Fibroblast of lung (primary cell): ENCODE data around the gene GPR55. TPM values are rescaled to one million over a fixed set of nuclear protein-coding genes. Genes with fewer than 3 reads are reported as not detected.

Source experiments
- DNase-seq, 2 donors: peaks; one replicate each; pipeline versions ENCODE4 v3.0.0 to v3.0.0-alpha.2; 2010; ENCODE audit warnings: low read depth in 2 of 2
- H2AFZ ChIP-seq: 2 replicates; pipeline ENCODE4 v1.5.1; 2012; ENCODE audit warnings: low read length, control low read depth, inconsistent platforms
- H3K27ac ChIP-seq: 2 replicates; pipeline ENCODE4 v1.5.1; 2011; ENCODE audit warnings: low read length, control low read depth; ENCODE audit not compliant: insufficient read depth
- H3K27me3 ChIP-seq: 2 replicates; pipeline ENCODE4 v1.5.1; 2011; ENCODE audit warnings: mild to moderate bottlenecking, low read length; ENCODE audit not compliant: control insufficient read depth, insufficient read depth
- H3K36me3 ChIP-seq: 2 replicates; pipeline ENCODE4 v1.5.1; 2011; ENCODE audit warnings: low read length; ENCODE audit not compliant: control insufficient read depth, insufficient read depth
- H3K4me1 ChIP-seq: 2 replicates; pipeline ENCODE4 v1.5.1; 2011; ENCODE audit warnings: low read length; ENCODE audit not compliant: control insufficient read depth, insufficient read depth; ENCODE audit errors: extremely low read depth
- H3K4me2 ChIP-seq: 2 replicates; pipeline ENCODE4 v1.5.1; 2011; ENCODE audit warnings: low read length, control low read depth; ENCODE audit not compliant: insufficient read depth; ENCODE audit errors: extremely low read depth
- H3K4me3 ChIP-seq, 4 experiments: fragments of 200-600 bp in 1 of 4; sonication (generic) in 1 of 4; replicated peaks in 1 of 4; 2 replicates each; pipeline ENCODE4 v1.5.1; 2011 to 2016; ENCODE audit warnings: low read length in 4 of 4, low read depth in 3 of 4, mild to moderate bottlenecking in 3 of 4, control low read depth in 2 of 4, inconsistent platforms in 1 of 4, mixed read lengths in 1 of 4; ENCODE audit not compliant: insufficient read depth in 1 of 4; ENCODE audit errors: control extremely low read depth in 1 of 4
- H3K79me2 ChIP-seq: 2 replicates; pipeline ENCODE4 v1.5.1; 2012; ENCODE audit warnings: mild to moderate bottlenecking, low read length, inconsistent platforms; ENCODE audit not compliant: control insufficient read depth, insufficient read depth
- H3K9ac ChIP-seq: 2 replicates; pipeline ENCODE4 v1.5.1; 2011; ENCODE audit warnings: mild to moderate bottlenecking, low read length, control low read depth; ENCODE audit not compliant: insufficient read depth
- H3K9me3 ChIP-seq: 2 replicates; pipeline ENCODE4 v1.5.1; 2012; ENCODE audit warnings: low read depth, low read length; ENCODE audit not compliant: control insufficient read depth, insufficient read depth
- H4K20me1 ChIP-seq: 2 replicates; pipeline ENCODE4 v1.5.1; 2011; ENCODE audit warnings: low read length; ENCODE audit not compliant: control insufficient read depth, insufficient read depth; ENCODE audit errors: extremely low read depth
- CTCF ChIP-seq, 2 donors: IDR thresholded peaks in 1 of 2; conservative IDR thresholded peaks in 1 of 2; 1 replicate in 1 of 2; 2 replicates in 1 of 2; pipeline ENCODE4 v1.5.1; 2011 to 2012; ENCODE audit warnings: low read length in 2 of 2, control low read depth in 1 of 2, inconsistent platforms in 1 of 2, low read depth in 1 of 2, mild to moderate bottlenecking in 1 of 2
- EZH2 ChIP-seq: IDR thresholded peaks from 2 replicates; pipeline ENCODE4 v1.5.1; 2012; ENCODE audit warnings: low read length, control low read depth, mild to moderate bottlenecking; ENCODE audit errors: missing control alignments
- polyA plus RNA-seq, 2 donors: library from polyadenylated mRNA; depleted of rRNA in 1 of 2; stranded (reverse) in 1 of 2; unstranded in 1 of 2; fragments of >200 nt; gene quantifications; 2 replicates each; pipeline ENCODE4 v1.2.1, GENCODE V29; 2011 to 2012; ENCODE audit warnings: missing spikeins in 1 of 2
- total RNA-seq: library from RNA; depleted of rRNA; stranded (reverse); fragments of >200 nt; gene quantifications from 2 replicates; pipeline ENCODE4 v1.2.1, GENCODE V29; 2014

Gene GPR55
- total and polyA plus RNA-seq, 2 donors (not counting 1 experiment from before 2014, with no cell fraction given): not detected

GRCh38 chr2:230930149-230930780, 5.2 kb upstream of the GPR55 start:
- Histone ChIP-seq H3K9ac (no peak overlapping the region), H3K4me1 (peaks cover 2% of the 10 kb centered on the region), H4K20me1 (no peaks in the 10 kb centered on the region), H3K27ac (no peak overlapping the region), H3K4me3 (no peak overlapping the region), H3K4me2 (no peak overlapping the region), H3K36me3 (no peaks in the 10 kb centered on the region), H3K79me2 (no peaks in the 10 kb centered on the region), H3K27me3 (peaks cover under 1% of the 10 kb centered on the region), H2AFZ (no peak overlapping the region), H3K9me3 (no peaks in the 10 kb centered on the region)
- DNase-seq: no peak
- no peak for TF ChIP-seq EZH2
- no peak for TF ChIP-seq CTCF (conservative IDR thresholded peaks at IDR 0.05 in 1 of 2, IDR thresholded peaks at IDR 0.05 in 1 of 2; ENCODE audit: low read depth in 1 of 2, low read length in 2 of 2)

- Histone ChIP-seq H3K9me3 (no peaks in the 10 kb centered on the region), H3K79me2 (no peaks in the 10 kb centered on the region), H3K9ac (no peak overlapping the region), H3K36me3 (no peaks in the 10 kb centered on the region), H3K4me1 (peaks cover 2% of the 10 kb centered on the region), H3K27ac (no peak overlapping the region), H3K4me3 (no peak overlapping the region), H4K20me1 (no peaks in the 10 kb centered on the region), H3K27me3 (no peaks in the 10 kb centered on the region), H2AFZ (no peak overlapping the region), H3K4me2 (no peak overlapping the region)
- no peak for TF ChIP-seq EZH2
- no peak for TF ChIP-seq CTCF (conservative IDR thresholded peaks at IDR 0.05 in 1 of 2, IDR thresholded peaks at IDR 0.05 in 1 of 2; ENCODE audit: low read depth in 1 of 2, low read length in 2 of 2)
- DNase-seq: no peak
Observed at GRCh38 chr2:230929381-230930148, 4.5 kb upstream of the GPR55 start.

GRCh38 chr2:230928701-230929380, 3.8 kb upstream of the GPR55 start:
- no peak for TF ChIP-seq EZH2
- no peak for TF ChIP-seq CTCF (conservative IDR thresholded peaks at IDR 0.05 in 1 of 2, IDR thresholded peaks at IDR 0.05 in 1 of 2; ENCODE audit: low read depth in 1 of 2, low read length in 2 of 2)
- no peak overlapping the region for H3K27ac ChIP-seq
- H4K20me1 ChIP-seq: no peaks in the 10 kb centered on the region
- no peaks in the 10 kb centered on the region for H3K9me3 ChIP-seq
- no peak overlapping the region for H2AFZ ChIP-seq
- H3K4me3 ChIP-seq: no peak overlapping the region
- no peaks in the 10 kb centered on the region for H3K79me2 ChIP-seq
- H3K4me1 ChIP-seq: peaks cover 2% of the 10 kb centered on the region
- no peak overlapping the region for H3K4me2 ChIP-seq
- H3K27me3 ChIP-seq: no peaks in the 10 kb centered on the region
- H3K36me3 ChIP-seq: no peaks in the 10 kb centered on the region
- no peak overlapping the region for H3K9ac ChIP-seq
- no peak for DNase-seq
